PC-3 (cell line): ENCODE results near the gene MRPL21.

Experiments
- EZH2 ChIP-seq: fragments of 300-600 bp; sonication (generic); IDR thresholded peaks from one replicate; pipeline ENCODE4 v1.6.1; 2017; ENCODE audit warnings: antibody characterized with exemption, mild to moderate bottlenecking, low read length; ENCODE audit not compliant: unreplicated experiment
- EZH2phosphoT487 ChIP-seq: fragments of 300-600 bp; sonication (generic); IDR thresholded peaks from 2 replicates; pipeline ENCODE4 v1.6.1; 2018; ENCODE audit warnings: mild to moderate bottlenecking, antibody characterized with exemption, low read length, borderline replicate concordance
- TF ChIP-seq, protein P1 (sequence below): fragments of 300-600 bp; sonication (generic); conservative IDR thresholded peaks from 2 replicates; pipeline ENCODE4 v1.5.1; 2017; ENCODE audit warnings: antibody characterized with exemption, low read depth, mild to moderate bottlenecking, low read length

GRCh38 chr11:68938088-68938487 lies 34.5 kb upstream of the MRPL21 start:
- TF ChIP-seq, protein P1, sequence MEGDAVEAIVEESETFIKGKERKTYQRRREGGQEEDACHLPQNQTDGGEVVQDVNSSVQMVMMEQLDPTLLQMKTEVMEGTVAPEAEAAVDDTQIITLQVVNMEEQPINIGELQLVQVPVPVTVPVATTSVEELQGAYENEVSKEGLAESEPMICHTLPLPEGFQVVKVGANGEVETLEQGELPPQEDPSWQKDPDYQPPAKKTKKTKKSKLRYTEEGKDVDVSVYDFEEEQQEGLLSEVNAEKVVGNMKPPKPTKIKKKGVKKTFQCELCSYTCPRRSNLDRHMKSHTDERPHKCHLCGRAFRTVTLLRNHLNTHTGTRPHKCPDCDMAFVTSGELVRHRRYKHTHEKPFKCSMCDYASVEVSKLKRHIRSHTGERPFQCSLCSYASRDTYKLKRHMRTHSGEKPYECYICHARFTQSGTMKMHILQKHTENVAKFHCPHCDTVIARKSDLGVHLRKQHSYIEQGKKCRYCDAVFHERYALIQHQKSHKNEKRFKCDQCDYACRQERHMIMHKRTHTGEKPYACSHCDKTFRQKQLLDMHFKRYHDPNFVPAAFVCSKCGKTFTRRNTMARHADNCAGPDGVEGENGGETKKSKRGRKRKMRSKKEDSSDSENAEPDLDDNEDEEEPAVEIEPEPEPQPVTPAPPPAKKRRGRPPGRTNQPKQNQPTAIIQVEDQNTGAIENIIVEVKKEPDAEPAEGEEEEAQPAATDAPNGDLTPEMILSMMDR, result no peak
- TF ChIP-seq EZH2phosphoT487 (no peak), EZH2 (no peak)
